ENCODE measurements around the gene DAG1. TPM values are rescaled to one million over a fixed set of nuclear protein-coding genes. Genes with fewer than 3 reads are reported as not detected.
"Not testable (repeated sequence)": the region's sequence is repeated elsewhere in the genome, so short reads cannot be mapped to it uniquely, and the experiment has no call there.

Gene DAG1
- polyA plus RNA-seq, 4 donors, result 74.9 to 114 (median 108) TPM

- peak in 2 of 4 donors; percentile 61 to 69 for DNase-seq (ENCODE audit: low read depth in 4 of 4, low spot score in 3 of 4)
Observed at GRCh38 chr3:49469037-49469935, 781 bp upstream of the DAG1 start.

GRCh38 chr3:49470714-49471420 is 800 bp downstream of the DAG1 start:
- no peak for DNase-seq (ENCODE audit: low read depth in 4 of 4, low spot score in 3 of 4)

GRCh38 chr3:49471856-49472495 is 1.9 kb downstream of the DAG1 start:
- DNase-seq (ENCODE audit: low read depth in 4 of 4, low spot score in 3 of 4), result no peak

GRCh38 chr3:49476563-49476962 is 6.5 kb downstream of the DAG1 start:
- no peak for DNase-seq (ENCODE audit: low read depth in 4 of 4, low spot score in 3 of 4)

- DNase-seq (ENCODE audit: low read depth in 4 of 4, low spot score in 3 of 4), result no peak
Observed at GRCh38 chr3:49482766-49483165, 12.7 kb downstream of the DAG1 start.

- no peak for DNase-seq (ENCODE audit: low read depth in 4 of 4, low spot score in 3 of 4)
Observed at GRCh38 chr3:49484471-49484870, 14.4 kb downstream of the DAG1 start.

GRCh38 chr3:49489247-49489646 is 19.2 kb downstream of the DAG1 start:
- no peak for DNase-seq (ENCODE audit: low read depth in 4 of 4, low spot score in 3 of 4)

GRCh38 chr3:49492969-49493368 is 22.9 kb downstream of the DAG1 start:
- DNase-seq (ENCODE audit: low read depth in 4 of 4, low spot score in 3 of 4), result no peak

- DNase-seq (ENCODE audit: low read depth in 4 of 4, low spot score in 3 of 4), result no peak
Observed at GRCh38 chr3:49493901-49494300, 23.8 kb downstream of the DAG1 start.

GRCh38 chr3:49495023-49495422 is 25.0 kb downstream of the DAG1 start:
- DNase-seq (ENCODE audit: low read depth in 4 of 4, low spot score in 3 of 4), result no peak

GRCh38 chr3:49496845-49497244 is 26.8 kb downstream of the DAG1 start:
- not testable (repeated sequence) for DNase-seq (ENCODE audit: low read depth in 4 of 4, low spot score in 3 of 4)

GRCh38 chr3:49497606-49498005 is 27.5 kb downstream of the DAG1 start:
- peak in 1 of 4 donors; percentile 33 for DNase-seq (ENCODE audit: low read depth in 4 of 4, low spot score in 3 of 4)

GRCh38 chr3:49498239-49498638 is 28.2 kb downstream of the DAG1 start:
- no peak for DNase-seq (ENCODE audit: low read depth in 4 of 4, low spot score in 3 of 4)

- no peak for DNase-seq (ENCODE audit: low read depth in 4 of 4, low spot score in 3 of 4)
Observed at GRCh38 chr3:49498648-49499047, 28.6 kb downstream of the DAG1 start.

GRCh38 chr3:49500205-49500731 is 30.2 kb downstream of the DAG1 start:
- DNase-seq (ENCODE audit: low read depth in 4 of 4, low spot score in 3 of 4), result no peak

- DNase-seq (ENCODE audit: low read depth in 4 of 4, low spot score in 3 of 4), result no peak
Observed at GRCh38 chr3:49500732-49501609, 30.9 kb downstream of the DAG1 start.

- DNase-seq (ENCODE audit: low read depth in 4 of 4, low spot score in 3 of 4), result no peak
Observed at GRCh38 chr3:49501842-49502241, 31.8 kb downstream of the DAG1 start.

GRCh38 chr3:49506906-49507305 is 36.8 kb downstream of the DAG1 start:
- no peak for DNase-seq (ENCODE audit: low read depth in 4 of 4, low spot score in 3 of 4)

- DNase-seq (ENCODE audit: low read depth in 4 of 4, low spot score in 3 of 4), result no peak
Observed at GRCh38 chr3:49509028-49509561, 39.0 kb downstream of the DAG1 start.

GRCh38 chr3:49511639-49512038 is 41.6 kb downstream of the DAG1 start:
- peak in 2 of 4 donors; percentile 32 to 34 for DNase-seq (ENCODE audit: low read depth in 4 of 4, low spot score in 3 of 4)
